GM19238 (cell line): ENCODE results near the gene NAALADL2.

ENCODE experiments used
- DNase-seq: peaks from one replicate; pipeline ENCODE4 v3.0.0; 2011; ENCODE audit warnings: low spot score; ENCODE audit not compliant: insufficient read length

NAALADL2 gene

DNA sequence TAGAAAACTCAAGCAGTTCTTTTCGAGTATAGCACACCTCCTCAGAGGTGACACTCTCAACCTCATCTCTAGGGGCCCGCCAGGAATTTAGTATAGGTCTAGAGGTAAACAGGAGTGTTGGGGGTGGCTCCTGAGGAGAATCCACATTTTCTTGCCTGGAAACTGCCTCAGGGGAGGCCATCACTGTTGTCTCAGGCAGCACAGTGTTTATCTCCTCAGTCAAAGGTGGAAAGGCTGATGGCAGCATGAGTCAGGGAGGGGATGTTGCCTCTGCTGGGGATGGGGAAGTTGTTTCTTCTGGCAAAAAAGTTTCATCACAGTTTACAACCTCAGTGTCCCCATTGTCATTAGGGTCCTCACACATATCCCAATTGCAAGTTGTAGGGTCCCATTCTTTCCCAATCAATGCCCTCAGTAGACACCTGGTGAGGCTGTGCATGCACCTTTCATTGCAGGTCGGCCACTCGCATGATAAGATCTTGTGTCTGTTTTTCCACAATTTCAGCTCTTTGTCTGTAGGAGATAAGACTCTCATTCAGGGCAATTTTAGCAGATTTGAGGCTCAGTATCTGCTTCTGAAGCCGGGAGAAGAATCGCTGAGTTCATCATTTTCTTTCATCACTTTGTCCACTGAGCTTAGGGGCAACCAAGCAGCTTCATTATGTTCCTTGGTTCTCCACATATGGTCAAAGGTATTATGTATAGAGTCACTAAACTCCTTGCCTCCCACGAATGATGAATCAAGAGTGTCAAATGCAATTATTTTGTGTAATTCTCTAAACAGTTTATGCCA, 25.8 kb downstream of the NAALADL2 start:
- DNase-seq: no peak

DNA sequence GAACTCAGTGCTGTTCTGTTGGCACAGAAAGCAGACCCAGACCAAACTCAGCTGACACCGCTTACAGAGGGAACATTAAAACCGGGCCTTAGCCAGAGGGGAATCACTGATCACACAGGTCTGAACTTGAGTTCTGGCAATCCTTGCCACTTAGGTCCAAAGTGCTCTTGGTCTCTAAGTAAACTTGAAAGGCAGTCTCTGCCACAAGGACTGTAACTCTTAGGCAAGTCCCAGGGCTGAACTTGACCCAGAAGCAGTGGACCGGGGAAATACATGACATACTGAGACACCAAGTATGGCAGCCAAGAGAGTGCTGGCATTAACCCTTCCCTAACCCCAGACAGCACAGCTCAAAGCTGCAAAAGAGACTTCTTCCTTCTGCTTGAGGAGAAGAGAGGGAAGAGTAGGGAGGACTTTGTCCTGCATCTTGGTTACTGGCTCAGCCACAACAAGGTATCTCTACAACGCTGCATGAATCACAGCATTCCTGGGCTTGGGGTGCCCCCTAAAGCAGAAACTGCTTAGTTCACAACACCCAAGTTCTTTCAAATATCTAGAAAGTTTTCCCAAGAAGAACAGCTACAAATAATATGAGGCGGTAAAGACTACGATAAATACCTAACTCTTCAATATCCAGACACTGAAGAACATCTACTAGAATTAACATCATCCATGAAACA, 32.5 kb downstream of the NAALADL2 start:
- no peak for DNase-seq

DNA sequence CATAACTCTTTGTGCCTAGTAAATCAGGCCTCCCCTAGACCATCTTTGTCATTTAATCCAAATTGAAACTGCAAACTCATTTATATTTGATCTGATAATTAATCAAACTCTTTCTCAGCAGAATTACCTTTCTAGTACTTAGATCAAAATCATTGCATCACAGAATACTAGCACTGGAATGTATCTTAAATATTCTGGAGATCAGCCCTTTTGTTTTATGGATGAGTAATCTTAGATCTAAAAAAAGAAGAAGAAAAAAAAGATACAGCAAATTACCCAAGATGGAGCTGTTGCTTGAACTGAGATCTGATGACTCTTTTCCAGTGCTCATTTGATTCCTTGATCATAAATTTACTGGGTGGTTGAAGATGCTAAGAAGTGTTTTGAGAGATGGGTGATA, 47.9 kb downstream of the NAALADL2 start:
- no peak for DNase-seq

DNA sequence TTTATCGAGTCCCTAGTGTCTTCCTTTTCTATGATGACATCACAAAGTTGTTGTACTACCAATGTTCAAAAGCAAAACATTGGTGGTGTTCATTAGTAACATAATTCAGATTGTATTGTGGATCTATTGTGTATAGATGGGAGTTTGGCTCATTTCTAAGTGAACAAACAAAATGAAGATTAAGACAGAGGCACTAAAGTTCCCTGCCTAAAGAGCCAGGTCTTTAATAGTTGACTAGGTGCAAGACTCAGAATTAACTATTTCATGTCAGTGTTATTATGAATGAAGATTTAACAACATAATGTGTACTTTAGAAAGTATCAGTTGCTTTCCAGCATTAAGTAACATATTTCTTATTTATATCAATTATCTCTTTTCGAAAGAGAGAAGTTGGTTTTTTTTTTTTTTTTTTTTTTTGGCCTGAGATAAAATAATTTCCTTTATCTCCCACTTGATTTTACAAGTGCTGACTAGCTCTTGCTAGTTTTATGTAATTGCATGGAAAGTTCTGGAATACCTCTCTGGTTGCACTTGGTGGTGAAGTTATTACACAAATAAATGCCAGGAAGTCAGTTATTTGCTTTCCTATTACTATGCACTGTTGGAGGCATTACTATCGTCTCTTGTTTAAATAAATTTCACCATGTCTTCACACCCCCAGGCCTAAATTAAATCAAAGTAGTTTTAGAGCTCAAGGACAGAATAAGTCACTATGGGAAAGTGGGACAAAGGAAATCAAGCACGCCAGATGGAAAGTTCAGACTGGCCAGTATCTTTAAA, 48.7 kb downstream of the NAALADL2 start:
- no peak for DNase-seq

DNA sequence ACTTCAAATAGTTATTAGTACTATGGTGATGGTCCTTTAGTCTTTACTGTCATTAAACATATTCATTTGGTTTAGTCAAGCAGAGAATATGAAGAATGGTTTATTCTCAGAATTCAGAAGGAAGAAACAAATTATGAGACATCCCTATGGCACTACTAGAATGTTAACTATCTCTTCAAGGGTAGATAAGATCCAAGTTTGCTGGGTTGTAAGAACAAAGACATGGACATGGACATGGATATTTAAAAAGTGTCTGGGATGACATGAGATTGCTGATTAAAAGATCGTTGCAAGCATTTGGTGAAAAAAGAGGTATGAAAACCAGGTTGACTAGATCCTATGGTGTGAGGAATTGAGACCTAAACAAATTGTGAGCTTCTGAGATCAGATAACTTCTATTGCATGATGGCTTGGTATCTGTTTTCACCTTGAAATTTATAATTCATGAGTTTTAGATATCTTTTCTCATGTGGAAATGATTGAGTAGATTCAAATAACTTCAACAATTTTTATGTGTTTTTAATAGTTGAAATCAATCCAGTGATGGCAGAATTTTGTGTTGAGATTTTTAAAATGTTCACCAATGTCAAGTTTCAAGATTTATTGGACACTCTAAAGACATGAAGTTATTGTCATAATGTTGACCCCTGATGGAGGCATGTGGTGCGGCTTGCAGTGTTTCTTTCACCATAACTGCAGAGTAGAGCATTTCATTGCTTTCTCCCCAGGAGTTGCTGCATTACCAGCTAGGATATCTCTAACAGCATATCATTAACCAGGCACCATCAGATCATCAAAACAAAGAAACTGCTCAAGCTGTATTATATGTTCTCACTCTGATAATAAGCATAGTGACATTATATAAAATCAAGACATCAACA, 72.6 kb downstream of the NAALADL2 start:
- DNase-seq: no peak

DNA sequence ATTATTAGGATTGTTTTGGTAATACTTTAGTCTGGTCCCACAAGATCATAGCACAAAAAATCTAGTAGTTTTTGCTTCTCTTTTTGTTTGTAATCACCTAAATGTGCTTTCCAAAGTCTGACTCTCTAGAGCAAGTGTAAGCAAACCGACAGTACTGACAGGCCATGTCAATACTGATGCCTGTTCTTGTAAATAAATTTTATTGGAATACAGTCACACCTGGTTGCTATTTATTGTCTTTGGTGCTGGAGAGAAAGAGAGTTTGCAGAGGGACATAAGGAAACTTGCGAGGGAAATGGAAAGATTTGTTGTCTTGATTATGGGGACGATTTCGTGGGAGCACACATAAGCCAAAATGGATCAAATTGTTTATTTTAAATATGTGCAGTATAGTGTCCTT, 77.5 kb downstream of the NAALADL2 start:
- no peak for DNase-seq

DNA sequence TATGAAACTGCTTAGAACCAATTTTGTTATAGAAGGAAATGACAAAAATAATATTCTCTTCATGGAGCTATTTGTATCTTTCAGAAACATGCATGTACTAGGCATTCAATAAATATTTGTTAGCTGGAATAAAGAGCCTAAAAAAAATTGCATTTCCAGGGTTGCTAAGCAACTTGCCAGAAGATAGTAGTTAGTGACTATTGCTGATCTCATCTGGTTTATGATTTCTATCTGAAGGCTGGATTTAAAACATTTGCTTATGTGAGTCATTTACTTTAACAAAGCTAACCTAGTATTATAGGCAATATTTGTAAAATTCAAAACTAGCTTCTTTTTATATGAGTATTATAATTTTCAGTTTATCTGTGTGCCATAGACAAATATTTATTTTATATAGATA, 78.3 kb downstream of the NAALADL2 start:
- DNase-seq: no peak

DNA sequence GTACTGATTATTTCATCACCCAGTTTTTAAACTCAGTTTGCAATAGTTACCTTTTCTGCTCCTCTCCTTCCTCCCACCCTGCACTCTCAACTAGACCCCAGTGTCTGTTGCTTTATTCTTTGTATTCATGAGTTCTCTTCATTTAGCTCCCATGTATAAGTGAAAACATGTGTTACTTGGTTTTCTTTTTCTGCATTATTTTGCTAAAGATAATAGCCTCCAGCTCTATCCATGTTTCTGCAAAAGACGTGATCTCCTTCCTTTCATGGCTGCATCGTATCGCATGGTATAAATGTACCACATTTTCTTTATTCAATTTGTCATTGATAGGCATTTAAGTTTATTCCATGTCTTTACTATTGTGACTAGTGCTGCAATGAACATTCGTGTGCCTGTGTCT, 79.0 kb downstream of the NAALADL2 start:
- no peak for DNase-seq

DNA sequence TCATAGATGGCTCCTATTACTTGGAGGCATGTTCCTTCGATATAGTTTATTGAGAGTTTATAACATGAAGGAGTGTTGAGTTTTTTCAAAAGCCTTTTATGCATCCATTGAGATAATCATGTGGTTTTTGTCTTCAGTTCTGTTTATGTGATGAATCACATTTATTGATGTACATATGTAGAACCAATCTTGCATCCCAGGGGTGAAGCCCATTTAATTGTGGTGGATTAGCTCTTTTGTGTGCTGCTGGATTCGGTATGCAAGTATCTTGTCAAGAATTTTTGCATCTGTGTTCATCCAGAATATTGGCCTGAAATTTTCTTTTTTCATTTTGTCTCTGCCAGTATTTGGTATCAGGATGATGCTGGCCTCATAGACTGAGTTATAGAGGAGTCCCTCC, 81.0 kb downstream of the NAALADL2 start:
- DNase-seq: no peak

DNA sequence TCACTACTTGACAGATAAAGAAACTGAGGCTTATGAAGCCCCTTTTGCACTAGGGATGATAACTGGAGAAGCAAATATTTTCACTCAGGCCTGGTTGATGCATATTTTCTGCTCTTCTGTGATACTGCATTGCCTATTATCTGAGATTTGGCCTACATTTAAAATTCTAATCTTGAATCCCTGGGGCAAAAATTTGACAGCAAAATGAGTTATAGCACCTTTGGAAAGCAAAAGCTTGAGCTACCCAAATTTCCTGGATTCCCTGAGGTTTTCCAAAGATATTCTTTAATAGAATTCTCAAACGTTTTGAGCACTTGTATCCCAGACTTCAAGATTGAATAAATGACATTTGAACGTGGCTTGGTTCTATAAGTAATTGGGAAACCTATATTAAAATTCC, 86.1 kb downstream of the NAALADL2 start:
- no peak for DNase-seq

DNA sequence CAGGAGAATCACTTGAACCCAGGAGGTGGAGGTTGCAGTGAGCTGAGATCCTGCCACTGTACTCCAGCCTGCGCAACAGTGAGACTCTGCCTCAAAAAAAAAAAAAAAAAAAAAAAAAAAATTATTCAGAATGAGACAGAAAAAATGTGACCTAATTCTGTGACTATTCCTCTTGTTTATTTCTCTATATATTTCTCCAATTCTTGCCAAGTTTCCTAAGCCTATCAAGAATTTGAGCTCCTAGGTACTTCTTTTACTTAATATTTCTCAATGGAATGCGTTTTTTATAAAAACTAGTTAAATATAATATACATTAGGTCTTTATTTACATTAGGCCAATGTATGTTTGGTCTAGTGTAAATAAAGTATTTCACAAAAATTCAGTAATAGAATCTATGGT, 86.8 kb downstream of the NAALADL2 start:
- no peak for DNase-seq

DNA sequence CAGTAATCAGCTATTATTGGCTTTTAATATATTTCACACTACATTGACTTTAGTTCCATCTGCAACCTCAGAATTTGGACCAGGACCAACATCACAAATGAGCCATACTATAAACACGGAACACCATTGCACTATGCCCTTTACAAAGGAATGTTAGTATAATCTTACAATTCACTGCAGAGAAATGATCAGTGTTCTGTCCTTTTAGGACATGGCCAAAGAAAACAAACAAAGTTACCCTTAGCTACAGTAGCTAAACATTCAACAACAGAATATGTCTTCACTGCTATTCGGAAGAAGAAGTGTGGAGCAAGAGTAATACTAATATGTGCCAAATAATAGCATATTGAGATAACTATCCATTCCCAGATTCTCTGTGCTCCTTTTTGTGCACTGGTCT, 90.4 kb downstream of the NAALADL2 start:
- no peak for DNase-seq

DNA sequence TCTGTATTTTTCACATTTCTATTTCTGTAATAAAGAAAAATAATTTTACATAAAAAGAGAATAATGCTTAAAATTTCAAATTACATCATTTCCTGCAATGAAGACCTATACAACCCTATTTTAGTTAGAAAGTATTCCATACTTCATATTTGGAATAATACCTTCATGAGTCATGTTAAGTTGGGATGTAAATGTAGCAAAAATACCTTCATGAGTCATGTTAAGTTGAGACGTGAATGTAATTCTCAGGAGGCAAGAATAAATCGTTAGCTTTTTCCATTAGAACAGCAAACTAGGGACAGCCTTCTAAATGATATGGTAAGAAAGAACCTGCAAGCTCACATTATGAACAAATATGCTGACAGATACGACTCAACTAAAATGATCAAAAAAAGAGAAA, 91.9 kb downstream of the NAALADL2 start:
- no peak for DNase-seq

DNA sequence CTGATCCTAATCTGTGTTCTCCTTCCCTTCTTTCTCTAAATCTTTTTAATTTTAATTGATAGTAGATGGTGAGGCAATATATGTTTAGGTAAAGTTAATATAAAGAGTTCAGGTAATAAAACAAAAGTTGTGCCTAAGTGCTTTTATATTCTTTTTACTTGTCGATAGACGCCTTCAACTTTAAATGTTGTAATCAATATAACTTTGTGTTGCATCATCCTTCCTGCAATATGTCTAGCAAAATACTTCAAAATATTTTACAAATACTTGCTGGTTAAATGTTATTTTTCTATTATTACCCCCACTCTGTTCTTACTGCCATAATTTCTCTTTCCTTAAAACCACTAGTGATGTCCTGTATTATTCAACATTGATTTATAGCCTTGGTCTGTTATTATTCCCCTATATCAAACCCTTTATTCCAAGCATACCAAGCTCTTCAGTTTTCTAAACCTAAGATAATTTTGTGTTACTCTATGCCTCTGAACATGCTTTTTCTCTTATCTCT, 92.4 kb downstream of the NAALADL2 start:
- DNase-seq: no peak

DNA sequence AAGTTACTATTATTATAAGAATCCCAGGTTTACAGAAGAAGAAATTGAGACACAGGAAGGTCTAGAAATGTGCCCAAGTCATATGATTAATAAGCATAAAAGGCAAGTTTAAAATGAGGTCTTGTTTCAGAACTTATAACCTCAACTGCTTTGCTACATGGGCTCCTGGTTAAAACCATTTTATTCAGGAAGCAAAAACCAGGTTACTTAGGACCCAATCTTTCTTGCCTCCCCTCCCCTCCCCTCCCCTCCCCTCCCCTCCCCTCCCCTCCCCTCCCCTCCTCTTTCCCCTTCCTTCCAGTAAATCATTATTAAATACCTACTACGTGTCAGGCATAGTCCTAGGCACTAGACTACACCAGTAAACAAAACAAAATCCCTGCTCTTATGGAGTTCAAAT, 93.9 kb downstream of the NAALADL2 start:
- DNase-seq: no peak

DNA sequence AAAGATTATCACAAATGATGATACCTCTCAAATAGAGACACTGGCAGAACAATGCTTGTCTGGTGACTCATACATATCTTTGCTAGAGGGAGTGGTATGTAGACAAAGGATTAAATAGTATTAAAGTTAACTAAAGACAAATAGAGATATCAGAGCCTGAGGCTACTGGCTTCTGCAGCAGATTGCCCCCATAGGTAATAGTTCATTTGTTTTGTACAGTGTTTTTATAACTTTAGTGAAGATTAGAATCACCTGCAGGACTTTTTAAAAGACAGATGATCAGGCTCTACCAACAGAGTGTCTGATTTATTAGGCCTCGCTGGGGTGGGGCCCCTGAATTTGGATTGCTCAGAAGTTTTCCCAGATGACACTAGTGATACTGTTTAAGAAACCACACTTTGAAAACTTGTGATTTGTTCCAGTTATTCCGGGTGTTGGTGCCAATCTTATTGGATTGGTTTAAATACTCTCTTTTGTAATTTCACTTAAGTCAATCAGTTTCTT, 96.4 kb downstream of the NAALADL2 start:
- no peak for DNase-seq

DNA sequence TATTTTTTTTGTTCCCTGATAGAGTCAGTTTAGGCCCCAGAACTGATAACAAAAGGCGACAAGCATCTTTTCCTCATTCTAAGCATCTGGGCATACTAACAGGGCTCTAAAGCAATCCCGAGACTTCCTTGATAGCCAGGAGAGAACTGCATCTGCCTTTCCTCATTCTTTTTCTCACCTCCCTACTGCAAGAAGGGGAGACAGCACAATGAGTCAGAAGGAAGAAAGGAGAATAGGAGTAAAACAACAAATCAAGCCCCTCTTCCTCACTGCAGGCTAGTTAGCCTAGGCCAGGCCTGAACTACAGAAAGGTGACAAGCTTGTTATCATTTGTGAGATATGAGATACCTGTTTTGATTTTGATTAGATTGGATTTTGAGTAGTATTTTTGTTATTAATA, 97.9 kb downstream of the NAALADL2 start:
- DNase-seq: no peak

DNA sequence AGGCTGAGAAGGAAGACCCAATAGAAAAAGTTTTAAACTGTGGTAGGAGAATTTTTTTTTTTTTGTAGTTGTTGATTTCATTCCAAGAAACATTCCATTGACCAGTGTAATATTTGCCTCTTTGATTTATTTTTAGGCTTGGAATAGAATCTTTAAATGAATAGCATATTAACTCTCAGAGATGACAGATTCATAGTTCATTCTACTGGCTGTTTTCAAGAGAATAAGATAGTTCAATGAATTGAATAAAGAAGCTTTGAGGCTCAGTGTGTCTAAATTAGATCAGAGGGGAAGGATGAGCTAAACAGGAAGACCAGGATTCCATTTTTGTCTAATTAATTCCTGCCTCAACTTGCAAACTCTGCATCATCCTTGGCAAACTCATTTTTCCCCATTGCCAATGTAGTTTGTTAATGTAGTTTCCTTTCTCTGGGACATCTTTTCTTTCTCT, 98.4 kb downstream of the NAALADL2 start:
- no peak for DNase-seq

DNA sequence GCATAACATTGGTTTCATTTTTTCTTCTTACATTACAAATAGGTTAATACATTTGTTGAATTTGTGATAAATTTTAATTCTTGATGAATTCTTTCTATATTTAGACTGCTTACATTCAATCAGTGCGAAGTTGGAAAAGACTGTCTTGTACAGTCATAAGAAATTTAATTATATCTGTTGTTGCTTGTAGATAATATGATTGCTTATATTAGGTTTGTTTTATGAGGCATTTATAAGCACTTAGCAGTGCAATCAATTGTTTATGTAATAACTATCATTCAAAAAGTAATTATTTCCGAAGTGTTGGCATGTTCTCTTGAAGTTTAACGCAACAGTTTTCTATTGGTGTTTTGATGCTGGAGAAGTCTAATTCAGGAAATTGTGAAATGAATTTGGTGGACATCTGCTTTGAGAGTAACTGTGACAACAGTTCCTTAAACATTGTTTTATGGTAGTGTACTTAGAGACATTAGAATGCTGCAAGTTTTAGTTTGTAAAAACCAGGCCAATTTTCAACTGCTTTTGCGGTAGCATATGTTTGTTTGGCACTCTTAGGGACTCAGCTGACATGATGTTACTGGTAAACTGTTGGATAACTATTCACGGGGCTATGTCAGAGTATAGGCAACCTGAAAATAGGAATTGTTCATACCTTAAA, 99.7 kb downstream of the NAALADL2 start:
- DNase-seq: no peak

DNA sequence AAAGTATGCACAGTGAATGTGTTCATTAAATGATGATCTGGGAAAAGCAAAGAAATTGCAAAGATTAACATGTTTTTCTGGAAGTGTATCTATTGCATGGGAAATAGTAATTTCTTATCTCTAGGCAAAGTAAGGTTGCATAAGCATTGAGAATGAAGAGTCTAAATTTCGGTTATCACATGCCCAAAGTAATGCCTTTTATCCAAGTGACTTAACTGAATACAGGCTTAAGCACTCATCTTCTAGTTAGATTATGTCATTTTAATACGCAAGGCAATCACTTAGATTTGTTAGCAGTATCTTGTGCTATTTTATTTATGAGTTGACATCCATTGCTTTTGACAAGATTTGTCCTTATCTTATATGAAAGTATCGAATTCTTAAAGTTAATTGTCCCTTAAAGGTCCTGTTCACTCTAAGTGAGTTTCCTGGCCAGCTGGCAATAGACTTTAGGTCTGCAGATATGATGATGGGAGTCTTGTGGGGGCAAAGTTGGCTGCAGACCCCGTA, 100.5 kb downstream of the NAALADL2 start:
- DNase-seq: no peak
